ENCODE measurements around the gene PBX3. TPM values are rescaled to one million over a fixed set of nuclear protein-coding genes. Genes with fewer than 3 reads are reported as not detected.

The PBX3 gene
- total RNA-seq, 1 donor from 2014 or later: 71.6 TPM

- Mint-ChIP-seq H3K27me3 (ENCODE audit: low read depth) (no peaks in the 10 kb centered on the region), H3K27ac (ENCODE audit: unreplicated experiment) (no peak overlapping the region), H3K4me3 (no peak overlapping the region), H3K4me1 (peaks cover 11% of the 10 kb centered on the region), H3K36me3 (ENCODE audit: low read depth) (no peaks in the 10 kb centered on the region), H3K9me3 (no peaks in the 10 kb centered on the region)
- DNase-seq (ENCODE audit: low read depth, low spot score): no peak
- TF ChIP-seq, protein P1, sequence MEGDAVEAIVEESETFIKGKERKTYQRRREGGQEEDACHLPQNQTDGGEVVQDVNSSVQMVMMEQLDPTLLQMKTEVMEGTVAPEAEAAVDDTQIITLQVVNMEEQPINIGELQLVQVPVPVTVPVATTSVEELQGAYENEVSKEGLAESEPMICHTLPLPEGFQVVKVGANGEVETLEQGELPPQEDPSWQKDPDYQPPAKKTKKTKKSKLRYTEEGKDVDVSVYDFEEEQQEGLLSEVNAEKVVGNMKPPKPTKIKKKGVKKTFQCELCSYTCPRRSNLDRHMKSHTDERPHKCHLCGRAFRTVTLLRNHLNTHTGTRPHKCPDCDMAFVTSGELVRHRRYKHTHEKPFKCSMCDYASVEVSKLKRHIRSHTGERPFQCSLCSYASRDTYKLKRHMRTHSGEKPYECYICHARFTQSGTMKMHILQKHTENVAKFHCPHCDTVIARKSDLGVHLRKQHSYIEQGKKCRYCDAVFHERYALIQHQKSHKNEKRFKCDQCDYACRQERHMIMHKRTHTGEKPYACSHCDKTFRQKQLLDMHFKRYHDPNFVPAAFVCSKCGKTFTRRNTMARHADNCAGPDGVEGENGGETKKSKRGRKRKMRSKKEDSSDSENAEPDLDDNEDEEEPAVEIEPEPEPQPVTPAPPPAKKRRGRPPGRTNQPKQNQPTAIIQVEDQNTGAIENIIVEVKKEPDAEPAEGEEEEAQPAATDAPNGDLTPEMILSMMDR (conservative IDR thresholded peaks at IDR 0.05): no peak
These were observed 245.4 kb downstream of the PBX3 start for GRCh38 chr9:125992557-125992956.

DNA sequence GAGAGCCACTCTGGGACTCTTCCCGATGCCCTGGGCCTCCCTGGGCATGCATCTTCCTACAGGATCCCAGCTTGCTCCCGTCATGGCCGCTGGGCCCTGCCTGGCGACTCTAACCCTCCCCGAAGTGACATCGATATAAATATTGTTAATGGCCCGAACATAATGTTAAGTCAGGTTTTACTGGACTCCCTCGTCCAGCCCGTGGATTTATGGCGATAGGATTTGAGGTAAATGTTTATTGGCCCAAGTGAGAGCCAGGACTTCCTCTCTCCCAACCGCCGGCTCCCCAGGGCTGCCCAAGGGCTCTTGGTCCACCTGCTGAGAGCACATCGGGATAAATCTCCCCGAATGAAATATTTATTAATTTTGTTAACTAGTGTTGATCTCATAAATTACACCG, 246.3 kb downstream of the PBX3 start:
- DNase-seq (ENCODE audit: low read depth, low spot score): no peak
- no peaks in the 10 kb centered on the region for H3K27me3 Mint-ChIP-seq (ENCODE audit: low read depth)
- no peak overlapping the region for H3K27ac Mint-ChIP-seq (ENCODE audit: unreplicated experiment)
- H3K4me1 Mint-ChIP-seq: peaks cover 11% of the 10 kb centered on the region
- H3K36me3 Mint-ChIP-seq (ENCODE audit: low read depth): no peaks in the 10 kb centered on the region
- TF ChIP-seq, protein P1 (conservative IDR thresholded peaks at IDR 0.05): no peak
- H3K9me3 Mint-ChIP-seq: no peaks in the 10 kb centered on the region
- no peak overlapping the region for H3K4me3 Mint-ChIP-seq

DNA sequence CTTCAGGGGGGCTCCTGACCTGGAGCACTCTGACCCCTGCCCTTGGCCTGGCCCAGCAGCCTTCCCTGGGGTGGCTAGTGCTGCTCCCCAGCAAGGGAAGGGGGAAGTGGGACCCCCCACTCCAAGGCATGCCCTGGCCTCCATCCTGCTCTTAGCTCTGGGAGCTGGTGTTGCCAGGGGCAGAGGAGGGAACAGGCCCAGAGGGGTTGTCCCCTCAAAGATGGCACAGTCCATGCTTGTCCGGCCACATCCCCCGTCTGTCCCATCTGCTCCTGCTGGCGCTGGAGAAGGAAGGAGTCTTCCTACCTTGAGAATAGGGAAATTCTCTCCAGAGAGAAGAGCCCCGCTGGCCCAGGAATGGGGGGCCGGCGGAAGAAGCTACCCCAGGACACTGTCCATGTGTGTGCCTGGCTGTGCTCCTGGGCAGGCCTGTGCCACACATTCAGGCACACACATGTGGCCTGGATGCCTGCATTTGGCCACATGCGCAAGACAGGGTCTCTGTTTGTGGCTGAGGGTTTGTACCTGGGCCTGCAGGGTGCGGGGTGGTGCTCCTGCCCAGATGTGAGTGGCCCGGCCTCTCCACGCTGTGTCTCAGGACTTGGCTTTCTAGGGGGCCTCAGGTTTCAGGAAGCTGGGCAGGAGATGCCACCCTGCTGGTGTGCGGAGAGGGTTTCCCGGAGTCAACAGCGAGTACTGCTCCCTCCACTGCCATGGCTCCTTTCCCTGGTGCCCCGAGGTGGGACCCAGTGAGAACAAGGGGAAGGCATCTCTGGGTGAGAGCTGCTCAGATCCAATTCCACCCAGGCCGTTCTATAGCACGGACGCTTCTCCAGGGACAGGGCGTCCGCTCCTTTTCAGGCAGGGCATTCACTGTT, 247.1 kb downstream of the PBX3 start:
- no peaks in the 10 kb centered on the region for H3K27me3 Mint-ChIP-seq (ENCODE audit: low read depth)
- TF ChIP-seq, protein P1 (conservative IDR thresholded peaks at IDR 0.05): no peak
- no peaks in the 10 kb centered on the region for H3K36me3 Mint-ChIP-seq (ENCODE audit: low read depth)
- peaks cover 11% of the 10 kb centered on the region for H3K4me1 Mint-ChIP-seq
- DNase-seq (ENCODE audit: low read depth, low spot score): no peak
- no peak overlapping the region for H3K4me3 Mint-ChIP-seq
- H3K9me3 Mint-ChIP-seq: no peaks in the 10 kb centered on the region
- H3K27ac Mint-ChIP-seq (ENCODE audit: unreplicated experiment): no peak overlapping the region

DNA sequence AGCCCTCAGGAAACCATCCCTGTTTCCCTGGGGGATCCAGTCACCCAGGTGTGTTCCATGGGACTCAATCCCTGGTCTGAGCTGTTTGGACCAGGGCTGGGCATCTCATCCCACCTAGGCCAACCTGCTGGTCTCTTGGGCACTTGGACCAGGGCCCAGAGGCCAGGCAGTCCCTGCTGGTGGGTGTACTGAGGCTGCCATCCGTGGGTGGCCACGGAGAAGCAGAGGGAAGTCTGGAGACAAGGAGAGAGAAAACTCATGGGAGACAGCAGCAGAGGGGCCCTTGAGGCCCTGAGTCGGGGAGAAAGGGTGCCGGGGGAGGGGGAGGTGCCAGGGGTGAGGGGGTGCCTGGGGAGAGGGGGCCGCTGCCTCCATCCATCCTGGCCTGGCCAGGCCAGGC, 247.8 kb downstream of the PBX3 start:
- no peaks in the 10 kb centered on the region for H3K27me3 Mint-ChIP-seq (ENCODE audit: low read depth)

GRCh38 chr9:125995706-125996105, 248.5 kb downstream of the PBX3 start:
- Mint-ChIP-seq H3K4me1 (peaks cover 8% of the 10 kb centered on the region), H3K9me3 (no peaks in the 10 kb centered on the region), H3K36me3 (ENCODE audit: low read depth) (no peaks in the 10 kb centered on the region), H3K27ac (ENCODE audit: unreplicated experiment) (peak overlapping the region; percentile 81), H3K27me3 (ENCODE audit: low read depth) (no peaks in the 10 kb centered on the region), H3K4me3 (no peak overlapping the region)
- DNase-seq (ENCODE audit: low read depth, low spot score): no peak
- TF ChIP-seq, protein P1 (conservative IDR thresholded peaks at IDR 0.05): no peak

More for the DNA sequence above, 247.8 kb downstream of the PBX3 start:
- no peak overlapping the region for H3K4me3 Mint-ChIP-seq
- no peak for DNase-seq (ENCODE audit: low read depth, low spot score)
- TF ChIP-seq, protein P1 (conservative IDR thresholded peaks at IDR 0.05): no peak
- H3K27ac Mint-ChIP-seq (ENCODE audit: unreplicated experiment): no peak overlapping the region
- no peaks in the 10 kb centered on the region for H3K36me3 Mint-ChIP-seq (ENCODE audit: low read depth)
- peaks cover 11% of the 10 kb centered on the region for H3K4me1 Mint-ChIP-seq
- no peaks in the 10 kb centered on the region for H3K9me3 Mint-ChIP-seq
